PC-9 (cell line): ENCODE data around the gene SERPING1. TPM values are rescaled to one million over a fixed set of nuclear protein-coding genes. Genes with fewer than 3 reads are reported as not detected.

ENCODE experiments used
- BruUV-seq: library from RNA; stranded (reverse); fragments of 400-500 nt; replicated peaks from 2 replicates; lab custom pipeline; 2021; lab: Mats Ljungman, UMichigan
- CTCF ChIA-PET: fragments of 300-600 bp; sonication (Branson Sonifier 250); formaldehyde crosslinking; loops from one replicate; lab custom pipeline; 2022; ENCODE audit warnings: antibody characterized with exemption; lab: Charles Lee
- POLR2A ChIA-PET: fragments of 300-600 bp; sonication (Branson Sonifier 250); formaldehyde crosslinking; loops from one replicate; lab custom pipeline; 2022; ENCODE audit warnings: antibody characterized with exemption; ENCODE audit not compliant: unreplicated experiment; lab: Charles Lee
- DNase-seq, 2 experiments: peaks; one replicate each; pipeline versions ENCODE4 v3.0.0 to v3.0.0-alpha.2; 2015 to 2022; ENCODE audit warnings: mixed read lengths in 1 of 2
- H2AFZ ChIP-seq: fragments of 200-600 bp; sonication (generic); 2 replicates; pipeline ENCODE4 v1.8.1; 2017; ENCODE audit warnings: antibody characterized with exemption
- H3F3A ChIP-seq: fragments of 200-600 bp; sonication (generic); 2 replicates; pipeline ENCODE4 v1.8.1; 2017; ENCODE audit warnings: antibody characterized with exemption, mild to moderate bottlenecking, low read depth; ENCODE audit not compliant: insufficient read depth
- H3K27ac ChIP-seq: fragments of 200-600 bp; sonication (generic); 2 replicates; pipeline ENCODE4 v1.6.1; 2016; ENCODE audit warnings: mixed run types
- H3K27me3 ChIP-seq: fragments of 200-600 bp; sonication (generic); 2 replicates; pipeline ENCODE4 v1.6.1; 2016; ENCODE audit warnings: low read depth, mixed run types; ENCODE audit not compliant: insufficient read depth
- H3K36me3 ChIP-seq: fragments of 200-600 bp; sonication (generic); 2 replicates; pipeline ENCODE4 v1.6.1; 2016; ENCODE audit warnings: low read depth, mixed run types
- H3K4me1 ChIP-seq: fragments of 200-600 bp; sonication (generic); replicated peaks from 2 replicates; pipeline ENCODE4 v1.6.1; 2016; ENCODE audit warnings: mixed run types; ENCODE audit not compliant: insufficient read depth
- H3K4me2 ChIP-seq: fragments of 200-600 bp; sonication (generic); 2 replicates; pipeline ENCODE4 v1.6.1; 2017; ENCODE audit warnings: mixed run types
- H3K4me3 ChIP-seq: fragments of 200-600 bp; sonication (generic); 2 replicates; pipeline ENCODE4 v1.6.1; 2016; ENCODE audit warnings: mixed run types
- H3K79me2 ChIP-seq: fragments of 200-600 bp; sonication (generic); 2 replicates; pipeline ENCODE4 v1.6.1; 2017; ENCODE audit warnings: low read depth, mixed run types
- H3K9me2 ChIP-seq: fragments of 200-600 bp; sonication (generic); 2 replicates; pipeline ENCODE4 v1.8.1; 2017; ENCODE audit warnings: mild to moderate bottlenecking; ENCODE audit not compliant: insufficient read depth
- H3K9me3 ChIP-seq: fragments of 200-600 bp; sonication (generic); 2 replicates; pipeline ENCODE4 v1.8.1; 2016; ENCODE audit warnings: low read depth; ENCODE audit not compliant: insufficient read depth
- H4K20me1 ChIP-seq: fragments of 200-600 bp; sonication (generic); 2 replicates; pipeline ENCODE4 v1.8.1; 2017; ENCODE audit not compliant: insufficient read depth
- CTCF ChIP-seq: fragments of 200-600 bp; sonication (generic); conservative IDR thresholded peaks from 2 replicates; pipeline ENCODE4 v1.6.1; 2017; ENCODE audit warnings: mixed run types, antibody characterized with exemption, mild to moderate bottlenecking, moderate library complexity
- EZH2 ChIP-seq: fragments of 200-600 bp; sonication (generic); IDR thresholded peaks from 2 replicates; pipeline ENCODE4 v1.8.0; 2017; ENCODE audit warnings: antibody characterized with exemption, low read depth
- intact Hi-C: fragments of 100-400 bp; cut with micrococcal nuclease; formaldehyde crosslinking; loops from one replicate; pipeline ENCODE4 v1.10.0; 2022; ENCODE audit not compliant: unreplicated experiment
- total RNA-seq: library from RNA; stranded (reverse); gene quantifications from 2 replicates; pipeline ENCODE4 v1.2.3, GENCODE V29; 2021

The SERPING1 gene
- total RNA-seq, 1 experiment from 2014 or later: 3.1 TPM

GRCh38 chr11:57626895-57627294 is 29.4 kb downstream of the SERPING1 start:
- Histone ChIP-seq H3K27me3 (peaks cover 16% of the 10 kb centered on the region; the same call in 1 of the 2 replicates), H3K4me1 (no peaks in the 10 kb centered on the region), H3F3A (no peaks in the 10 kb centered on the region), H3K4me3 (no peak overlapping the region), H3K9me3 (no peaks in the 10 kb centered on the region), H3K79me2 (no peaks in the 10 kb centered on the region), H3K36me3 (no peaks in the 10 kb centered on the region), H2AFZ (no peak overlapping the region), H3K27ac (no peak overlapping the region), H3K4me2 (no peak overlapping the region), H3K9me2 (no peaks in the 10 kb centered on the region), H4K20me1 (no peaks in the 10 kb centered on the region)
- intact Hi-C loops: no loop called here
- BruUV-seq: no TSS peak
- ChIA-PET POLR2A (no interaction called here), CTCF (no interaction called here)
- DNase-seq: no peak
- TF ChIP-seq CTCF (no peak), EZH2 (no peak)

GRCh38 chr11:57630171-57630570 is 32.7 kb downstream of the SERPING1 start:
- Histone ChIP-seq H3K27ac (no peak overlapping the region), H3K9me2 (no peaks in the 10 kb centered on the region), H3K4me2 (no peak overlapping the region), H3K36me3 (no peaks in the 10 kb centered on the region), H3K27me3 (peaks cover 13% of the 10 kb centered on the region; the same call in 1 of the 2 replicates), H3K4me3 (no peak overlapping the region), H4K20me1 (no peaks in the 10 kb centered on the region), H3K4me1 (no peaks in the 10 kb centered on the region), H2AFZ (no peak overlapping the region), H3K9me3 (no peaks in the 10 kb centered on the region), H3K79me2 (no peaks in the 10 kb centered on the region), H3F3A (no peaks in the 10 kb centered on the region)
- no peak for DNase-seq
- POLR2A ChIA-PET: no interaction called here
- TF ChIP-seq EZH2: no peak
- no peak for TF ChIP-seq CTCF
- intact Hi-C loops: no loop called here
- no TSS peak for BruUV-seq
- CTCF ChIA-PET: no interaction called here

- POLR2A ChIA-PET: no interaction called here
- Histone ChIP-seq H4K20me1 (no peaks in the 10 kb centered on the region), H3K9me3 (no peaks in the 10 kb centered on the region), H2AFZ (no peak overlapping the region), H3K79me2 (no peaks in the 10 kb centered on the region), H3K4me1 (no peaks in the 10 kb centered on the region), H3K27me3 (peaks cover 13% of the 10 kb centered on the region; the same call in 1 of the 2 replicates), H3K9me2 (no peaks in the 10 kb centered on the region), H3K4me2 (no peak overlapping the region), H3F3A (no peaks in the 10 kb centered on the region), H3K4me3 (no peak overlapping the region), H3K36me3 (no peaks in the 10 kb centered on the region), H3K27ac (no peak overlapping the region)
- no TSS peak for BruUV-seq
- intact Hi-C loops: no loop called here
- CTCF ChIA-PET: interaction anchor here (0.6 kb wide), 2 partner anchors 18 to 72 kb away, joined by 4 read pairs; partner anchors contain the start of gene YPEL4
- TF ChIP-seq CTCF (no peak), EZH2 (no peak)
- no peak for DNase-seq
Measured at GRCh38 chr11:57632116-57632515, 34.6 kb downstream of the SERPING1 start.
